Peyer's patch (tissue), 4 donors: ENCODE results near the gene SMIM45.

ENCODE experiments used
- POLR2A ChIP-seq, 2 donors: fragments of 450-650 bp; IDR thresholded peaks; one replicate each; pipeline ENCODE4 v1.5.1; 2017; ENCODE audit warnings: antibody characterized with exemption in 2 of 2, mild to moderate bottlenecking in 2 of 2, moderate library complexity in 2 of 2
- TF ChIP-seq, protein P1 (sequence below), 6 experiments: fragments of 450-650 bp in 4 of 6; fragments of 200-600 bp in 2 of 6; sonication (generic) in 1 of 6; IDR thresholded peaks; one replicate each; pipeline ENCODE4 v1.5.1; 2017 to 2019; ENCODE audit warnings: antibody characterized with exemption in 6 of 6, mild to moderate bottlenecking in 3 of 6, moderate library complexity in 1 of 6

DNA sequence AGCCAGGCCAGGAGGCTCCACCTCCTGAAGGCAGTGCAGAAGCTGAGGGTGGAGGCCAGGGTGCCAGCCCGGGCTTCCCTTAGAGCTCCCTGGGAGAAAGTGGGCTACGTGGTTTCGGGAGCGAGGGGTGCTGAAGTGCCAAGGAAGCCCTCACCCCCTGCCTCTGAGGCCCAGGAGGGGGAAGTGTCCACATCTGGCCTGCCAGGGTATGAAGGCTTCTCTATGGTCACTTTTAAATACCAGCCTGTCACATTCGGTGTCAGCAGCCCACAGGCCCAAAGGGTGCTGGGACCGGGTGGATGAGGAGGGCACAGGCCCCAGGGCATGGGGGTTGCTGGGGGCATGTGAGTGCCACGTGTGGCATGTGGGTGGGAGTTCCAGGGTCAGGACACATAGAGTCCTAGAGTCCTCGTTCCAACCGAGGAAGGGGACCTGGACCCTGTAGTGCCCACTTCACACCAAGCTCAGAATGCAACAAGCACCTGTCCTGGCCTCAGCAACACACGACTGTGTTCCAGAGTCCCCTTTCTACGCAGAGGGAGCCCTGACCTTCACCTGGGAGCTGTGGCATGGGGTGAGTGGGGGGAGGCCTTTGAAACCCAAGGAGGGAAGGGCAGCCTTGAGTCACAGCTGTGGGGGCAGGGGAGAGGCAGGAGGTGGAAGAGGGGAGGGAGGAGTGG, 38.8 kb upstream of the SMIM45 start:
- TF ChIP-seq, protein P1, sequence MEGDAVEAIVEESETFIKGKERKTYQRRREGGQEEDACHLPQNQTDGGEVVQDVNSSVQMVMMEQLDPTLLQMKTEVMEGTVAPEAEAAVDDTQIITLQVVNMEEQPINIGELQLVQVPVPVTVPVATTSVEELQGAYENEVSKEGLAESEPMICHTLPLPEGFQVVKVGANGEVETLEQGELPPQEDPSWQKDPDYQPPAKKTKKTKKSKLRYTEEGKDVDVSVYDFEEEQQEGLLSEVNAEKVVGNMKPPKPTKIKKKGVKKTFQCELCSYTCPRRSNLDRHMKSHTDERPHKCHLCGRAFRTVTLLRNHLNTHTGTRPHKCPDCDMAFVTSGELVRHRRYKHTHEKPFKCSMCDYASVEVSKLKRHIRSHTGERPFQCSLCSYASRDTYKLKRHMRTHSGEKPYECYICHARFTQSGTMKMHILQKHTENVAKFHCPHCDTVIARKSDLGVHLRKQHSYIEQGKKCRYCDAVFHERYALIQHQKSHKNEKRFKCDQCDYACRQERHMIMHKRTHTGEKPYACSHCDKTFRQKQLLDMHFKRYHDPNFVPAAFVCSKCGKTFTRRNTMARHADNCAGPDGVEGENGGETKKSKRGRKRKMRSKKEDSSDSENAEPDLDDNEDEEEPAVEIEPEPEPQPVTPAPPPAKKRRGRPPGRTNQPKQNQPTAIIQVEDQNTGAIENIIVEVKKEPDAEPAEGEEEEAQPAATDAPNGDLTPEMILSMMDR (IDR thresholded peaks at IDR 0.05), result no peak
- TF ChIP-seq POLR2A (IDR thresholded peaks at IDR 0.05), result no peak
